Trophoblast cell (in vitro differentiated cells and primary cell): ENCODE measurements around the gene DYRK3.
"Not testable (repeated sequence)": the region's sequence is repeated elsewhere in the genome, so short reads cannot be mapped to it uniquely, and the experiment has no call there.

Experiments
- DNase-seq, 2 donors: peaks; one replicate each; pipeline ENCODE4 v3.0.0-alpha.2; 2016
- H2AFZ ChIP-seq: 2 replicates; pipeline ENCODE4 v1.6.1; 2013; ENCODE audit warnings: low read length, moderate library complexity, mild to moderate bottlenecking; ENCODE audit not compliant: insufficient read depth, poor library complexity
- H2AK5ac ChIP-seq: 2 replicates; pipeline ENCODE4 v1.6.1; 2013; ENCODE audit warnings: mild to moderate bottlenecking, low read length
- H2BK120ac ChIP-seq: 2 replicates; pipeline ENCODE4 v1.6.1; 2013; ENCODE audit warnings: low read length, mild to moderate bottlenecking, moderate library complexity; ENCODE audit not compliant: insufficient read depth, poor library complexity
- H2BK12ac ChIP-seq: 2 replicates; pipeline ENCODE4 v1.6.1; 2013; ENCODE audit warnings: mild to moderate bottlenecking, low read length, moderate library complexity
- H2BK5ac ChIP-seq: 2 replicates; pipeline ENCODE4 v1.6.1; 2013; ENCODE audit warnings: low read length, low read depth, moderate library complexity, mild to moderate bottlenecking; ENCODE audit not compliant: poor library complexity
- H3K14ac ChIP-seq: 2 replicates; pipeline ENCODE4 v1.6.1; 2013; ENCODE audit warnings: mild to moderate bottlenecking, low read length
- H3K18ac ChIP-seq: 2 replicates; pipeline ENCODE4 v1.6.1; 2013; ENCODE audit warnings: mild to moderate bottlenecking, low read length
- H3K23ac ChIP-seq: 2 replicates; pipeline ENCODE4 v1.6.1; 2013; ENCODE audit warnings: low read length
- H3K27ac ChIP-seq: 2 replicates; pipeline ENCODE4 v1.5.1; 2013; ENCODE audit warnings: low read depth, mild to moderate bottlenecking, inconsistent platforms, low read length, moderate library complexity
- H3K27me3 ChIP-seq: 2 replicates; pipeline ENCODE4 v1.6.1; 2013; ENCODE audit warnings: inconsistent platforms, mild to moderate bottlenecking, low read length, moderate library complexity; ENCODE audit not compliant: insufficient read depth
- H3K36me3 ChIP-seq, 2 experiments: 1 replicate in 1 of 2; 2 replicates in 1 of 2; pipeline ENCODE4 v1.6.1; 2013; ENCODE audit warnings: low read length in 2 of 2, mild to moderate bottlenecking in 2 of 2, moderate library complexity in 1 of 2; ENCODE audit not compliant: insufficient read depth in 2 of 2, control insufficient read depth in 1 of 2
- H3K4ac ChIP-seq: 2 replicates; pipeline ENCODE4 v1.6.1; 2013; ENCODE audit warnings: low read depth, mild to moderate bottlenecking, low read length, moderate library complexity
- H3K4me1 ChIP-seq, 2 experiments: 1 replicate in 1 of 2; 2 replicates in 1 of 2; pipeline ENCODE4 v1.6.1; 2013; ENCODE audit warnings: low read length in 2 of 2, mild to moderate bottlenecking in 2 of 2, moderate library complexity in 1 of 2; ENCODE audit not compliant: insufficient read depth in 2 of 2, control insufficient read depth in 1 of 2
- H3K4me2 ChIP-seq: 2 replicates; pipeline ENCODE4 v1.6.1; 2013; ENCODE audit warnings: inconsistent platforms, mild to moderate bottlenecking, low read length, moderate library complexity
- H3K4me3 ChIP-seq: 2 replicates; pipeline ENCODE4 v1.5.1; 2013; ENCODE audit warnings: mild to moderate bottlenecking, low read depth, low read length, inconsistent platforms
- H3K79me1 ChIP-seq: one replicate; pipeline ENCODE4 v1.6.1; 2013; ENCODE audit warnings: low read length
- H3K79me2 ChIP-seq: 2 replicates; pipeline ENCODE4 v1.6.1; 2013; ENCODE audit warnings: low read length, mild to moderate bottlenecking; ENCODE audit not compliant: control insufficient read depth, insufficient read depth, poor library complexity
- H3K9ac ChIP-seq: 2 replicates; pipeline ENCODE4 v1.6.1; 2013; ENCODE audit warnings: mild to moderate bottlenecking, low read length
- H3K9me3 ChIP-seq: 2 replicates; pipeline ENCODE4 v1.6.1; 2013; ENCODE audit warnings: low read depth, mild to moderate bottlenecking, control low read depth, inconsistent platforms, low read length; ENCODE audit not compliant: insufficient read depth
- H4K12ac ChIP-seq: 2 replicates; pipeline ENCODE4 v1.6.1; 2013; ENCODE audit warnings: low read depth, mild to moderate bottlenecking, low read length, moderate library complexity
- H4K8ac ChIP-seq: 2 replicates; pipeline ENCODE4 v1.6.1; 2013; ENCODE audit warnings: low read depth, mild to moderate bottlenecking, low read length, moderate library complexity
- H4K91ac ChIP-seq: one replicate; pipeline ENCODE4 v1.6.1; 2013; ENCODE audit warnings: low read depth, mild to moderate bottlenecking, low read length, moderate library complexity
- WGBS: extraction: QIAGEN DNeasy Blood & Tissue Kit; methylation state at CpG from one replicate; pipeline ENCODE4 v1.1.7; 2013; ENCODE audit warnings: missing lambda C conversion rate; ENCODE audit not compliant: insufficient read length, insufficient coverage; ENCODE audit errors: extremely low coverage; 5-methylcytosine and 5-hydroxymethylcytosine counted together

DYRK3 gene

DNA sequence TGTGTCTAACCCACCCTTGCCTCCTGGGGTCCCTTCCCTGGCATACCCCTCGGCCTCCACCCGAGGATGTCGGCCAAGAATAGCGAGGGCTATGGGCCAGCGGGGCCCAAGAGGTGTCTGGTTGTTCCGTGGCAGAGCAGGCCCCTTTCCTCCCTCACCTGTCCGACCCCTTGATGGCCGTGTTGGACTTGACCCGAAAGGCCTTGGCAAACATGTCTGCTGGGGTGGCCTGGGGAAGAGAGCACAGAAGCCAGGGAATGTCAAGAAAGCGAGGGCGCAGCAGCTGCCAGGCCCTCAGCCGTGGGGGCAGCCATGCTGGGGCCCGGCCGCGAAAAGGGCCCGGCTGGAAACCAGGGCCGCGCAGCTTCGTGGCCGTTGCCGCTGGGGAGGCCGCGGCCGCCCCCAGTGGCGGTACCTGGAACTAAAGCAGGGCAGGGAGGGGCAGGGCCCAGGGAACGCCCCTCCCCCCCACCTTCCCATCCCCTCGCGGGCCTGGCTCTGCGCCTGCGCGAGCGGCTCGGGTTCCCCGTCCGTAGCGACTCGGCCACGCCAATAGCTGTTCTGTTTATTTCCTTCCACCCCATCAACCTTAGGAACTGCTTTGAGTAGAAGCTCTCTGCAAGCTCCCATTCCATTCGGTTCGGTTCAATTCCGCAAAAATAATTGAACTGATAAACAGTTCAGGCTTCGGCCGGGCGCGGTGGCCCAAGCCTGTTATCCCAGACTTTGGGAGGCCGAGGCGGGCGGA is 23.0 kb upstream of the DYRK3 start, which contains the start of gene EIF2D:
EIF2D (minus strand) TSS at position 337 of the 748 bp plus-strand sequence; CDS start at position 214, 123 bp downstream.
- H2BK5ac ChIP-seq: peak within 1 kb of the TSS; percentile 77
- peaks cover 0 to 2% of the 10 kb centered on the region in 2 experiments for H3K36me3 ChIP-seq
- DNase-seq: peak; percentile 95 to 97
- peak within 1 kb of the TSS; percentile 43 for H3K27ac ChIP-seq
- H3K18ac ChIP-seq: peak within 1 kb of the TSS; percentile 99
- H3K9me3 ChIP-seq: no peaks in the 10 kb centered on the region
- H2BK120ac ChIP-seq: peak within 1 kb of the TSS; percentile 88
- H3K27me3 ChIP-seq: no peaks in the 10 kb centered on the region
- H3K4ac ChIP-seq: peak within 1 kb of the TSS; percentile 98
- H3K79me1 ChIP-seq: peaks cover 4% of the 10 kb centered on the region
- no peak within 1 kb of the TSS for H2BK12ac ChIP-seq
- H3K4me1 ChIP-seq: peaks cover 0 to 2% of the 10 kb centered on the region in 2 experiments
- no peak within 1 kb of the TSS for H3K23ac ChIP-seq
- no CpG with 5 or more reads among the region's 48 CpGs for WGBS
- peak within 1 kb of the TSS; percentile 98 for H3K14ac ChIP-seq
- H2AFZ ChIP-seq: peak within 1 kb of the TSS; percentile 100
- H3K79me2 ChIP-seq: peaks cover 4% of the 10 kb centered on the region
- peak within 1 kb of the TSS; percentile 74 for H3K4me3 ChIP-seq
- peak within 1 kb of the TSS; percentile 100 for H4K12ac ChIP-seq
- peak within 1 kb of the TSS; percentile 98 for H4K91ac ChIP-seq
- peak within 1 kb of the TSS; percentile 73 for H3K9ac ChIP-seq
- peak within 1 kb of the TSS; percentile 63 for H3K4me2 ChIP-seq
- H2AK5ac ChIP-seq: peak within 1 kb of the TSS; percentile 84
- peak within 1 kb of the TSS; percentile 100 for H4K8ac ChIP-seq

DNA sequence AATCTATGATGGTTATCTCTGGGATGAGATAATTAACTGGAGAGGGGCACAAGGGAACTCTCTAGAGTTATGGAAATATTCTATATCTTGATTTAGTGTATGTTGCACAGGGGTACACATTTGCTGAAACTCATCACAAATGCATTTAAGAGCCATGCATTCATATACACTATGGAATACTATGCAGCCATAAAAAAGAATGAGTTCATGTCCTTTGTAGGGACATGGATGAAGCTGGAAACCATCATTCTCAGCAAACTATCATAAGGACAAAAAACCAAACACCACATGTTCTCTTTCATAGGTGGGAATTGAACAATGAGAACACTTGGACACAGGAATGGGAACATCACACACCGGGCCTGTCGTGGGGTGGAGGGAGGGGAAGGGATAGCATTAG is 8.9 kb upstream of the DYRK3 start:
- H3K14ac ChIP-seq, H3K4ac ChIP-seq, H3K36me3 ChIP-seq, H3K4me3 ChIP-seq, H2BK120ac ChIP-seq, H3K9me3 ChIP-seq, H3K27ac ChIP-seq, DNase-seq, H3K27me3 ChIP-seq, H3K4me2 ChIP-seq, H3K23ac ChIP-seq, H3K9ac ChIP-seq, H2AK5ac ChIP-seq, H3K79me2 ChIP-seq, H4K8ac ChIP-seq, H4K91ac ChIP-seq, H4K12ac ChIP-seq, H3K79me1 ChIP-seq, H2BK5ac ChIP-seq, H3K4me1 ChIP-seq, H2BK12ac ChIP-seq, H2AFZ ChIP-seq, H3K18ac ChIP-seq: not testable (repeated sequence)
- WGBS: no CpG with 5 or more reads among the region's 2 CpGs

DNA sequence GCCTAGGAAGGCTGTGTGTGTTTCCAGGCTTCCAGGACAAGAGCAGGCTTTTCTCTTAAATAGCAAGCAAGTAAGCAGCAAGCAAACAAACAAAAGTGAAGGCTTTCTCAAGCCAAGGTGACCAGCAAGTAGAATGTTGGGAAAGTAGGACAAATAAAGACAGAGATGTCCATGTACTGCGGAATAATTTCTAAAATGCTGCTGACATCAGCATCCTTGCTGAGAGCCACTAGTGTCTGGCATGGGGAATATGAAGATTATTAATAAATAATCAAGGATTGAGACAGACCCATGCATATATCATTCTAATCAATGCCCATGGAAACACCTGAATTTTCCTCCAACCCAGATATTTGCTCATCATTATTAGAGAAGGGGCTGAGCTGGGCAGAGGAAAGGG is 6.4 kb upstream of the DYRK3 start:
- Histone ChIP-seq H2AFZ (no peak overlapping the region), H4K8ac (no peak overlapping the region), H3K36me3 (no peaks in the 10 kb centered on the region), H3K79me1 (no peaks in the 10 kb centered on the region), H3K9ac (no peak overlapping the region), H3K14ac (no peak overlapping the region), H3K4me1 (no peaks in the 10 kb centered on the region), H2BK5ac (no peak overlapping the region), H3K4ac (no peak overlapping the region), H2BK120ac (no peak overlapping the region), H3K18ac (no peak overlapping the region), H2AK5ac (no peak overlapping the region), H4K12ac (no peak overlapping the region), H3K79me2 (no peaks in the 10 kb centered on the region), H3K23ac (no peak overlapping the region), H3K4me2 (no peak overlapping the region), H2BK12ac (no peak overlapping the region), H3K9me3 (no peaks in the 10 kb centered on the region), H4K91ac (no peak overlapping the region), H3K27ac (no peak overlapping the region), H3K27me3 (no peaks in the 10 kb centered on the region), H3K4me3 (no peak overlapping the region)
- DNase-seq: no peak
- no CpG with 5 or more reads among the region's 1 CpG for WGBS

DNA sequence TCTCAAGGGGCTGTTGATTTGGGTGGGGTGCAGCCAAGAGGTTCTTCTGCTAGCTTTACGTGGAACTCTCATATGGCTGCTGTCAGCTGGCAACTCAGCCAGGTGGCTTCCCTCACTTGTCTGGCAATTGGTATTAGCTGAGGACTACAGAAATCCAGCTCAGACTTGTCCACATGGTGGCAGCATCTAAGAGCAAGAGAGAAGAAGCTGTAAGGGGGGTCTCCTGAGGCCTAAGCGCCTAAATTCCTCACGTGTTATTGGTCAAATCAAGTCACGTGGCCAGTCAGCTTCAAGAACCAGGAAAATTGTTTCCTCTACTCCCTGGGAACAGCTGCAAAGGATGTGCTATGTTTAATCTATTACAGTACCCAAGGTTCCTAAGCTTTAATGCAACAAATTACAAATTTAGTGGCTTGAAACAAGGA is 4.2 kb upstream of the DYRK3 start:
- no peak overlapping the region for H3K23ac ChIP-seq
- H4K91ac ChIP-seq: no peak overlapping the region
- H3K27me3 ChIP-seq: peaks cover 3% of the 10 kb centered on the region
- no peaks in the 10 kb centered on the region for H3K9me3 ChIP-seq
- H3K79me1 ChIP-seq: peaks cover 2% of the 10 kb centered on the region
- H2AFZ ChIP-seq: no peak overlapping the region
- no peak overlapping the region for H3K18ac ChIP-seq
- H3K4me3 ChIP-seq: no peak overlapping the region
- peaks cover 1% of the 10 kb centered on the region for H3K79me2 ChIP-seq
- H3K4me2 ChIP-seq: no peak overlapping the region
- peaks cover 3 to 5% of the 10 kb centered on the region in 2 experiments for H3K4me1 ChIP-seq
- peak; percentile 23 to 51 for DNase-seq
- no peak overlapping the region for H2AK5ac ChIP-seq
- no peak overlapping the region for H4K8ac ChIP-seq
- no peak overlapping the region for H3K4ac ChIP-seq
- no peak overlapping the region for H2BK12ac ChIP-seq
- H2BK120ac ChIP-seq: no peak overlapping the region
- H3K27ac ChIP-seq: no peak overlapping the region
- no peak overlapping the region for H3K14ac ChIP-seq
- H2BK5ac ChIP-seq: no peak overlapping the region
- H4K12ac ChIP-seq: no peak overlapping the region
- no peak overlapping the region for H3K9ac ChIP-seq
- no peaks in the 10 kb centered on the region for H3K36me3 ChIP-seq
- no CpG with 5 or more reads among the region's 4 CpGs for WGBS
